ENCODE data around the gene KCNS3. TPM values are rescaled to one million over a fixed set of nuclear protein-coding genes. Genes with fewer than 3 reads are reported as not detected.
A peak's percentile ranks its signal among the peaks of the same experiment; 100 is the strongest.

The KCNS3 gene
- total RNA-seq, 2 experiments from 2014 or later, result not detected

DNA sequence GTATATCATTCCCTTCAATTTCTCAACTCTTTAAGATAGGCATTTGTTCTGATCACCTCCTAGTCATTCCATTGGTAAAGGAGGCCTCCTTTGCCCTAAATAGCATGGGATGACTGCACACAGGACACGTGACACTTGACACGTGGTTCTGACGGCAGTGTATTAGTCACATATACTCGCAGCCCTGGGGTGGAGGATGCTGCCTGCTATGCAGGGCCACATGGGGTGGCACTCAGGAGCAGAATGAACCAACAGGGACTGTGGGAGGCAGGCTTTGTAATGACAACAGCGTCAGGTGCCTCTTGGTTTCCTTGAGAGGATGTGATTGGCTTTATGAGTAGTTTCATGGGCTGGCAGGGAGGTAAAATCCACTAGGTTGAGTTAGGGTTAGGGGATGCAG is 9.3 kb upstream of the KCNS3 start:
- Histone ChIP-seq H2AFZ (ENCODE audit: low read length) (0 out of 2 replicates have a peak overlapping the region, but pooled peaks have one; percentile 50), H3K79me2 (ENCODE audit: insufficient read depth, low read depth, low read length) (no peaks in the 10 kb centered on the region), H3K9me2 (ENCODE audit: insufficient read depth, low read length) (no peaks in the 10 kb centered on the region), H3K9me3 (ENCODE audit: low read length) (no peaks in the 10 kb centered on the region), H3K4me2 (ENCODE audit: low read length) (no peak overlapping the region), H3K4me1 (ENCODE audit: insufficient read depth, low read length, poor library complexity, severe bottlenecking) (no peaks in the 10 kb centered on the region), H3K36me3 (ENCODE audit: insufficient read depth, low read length) (no peaks in the 10 kb centered on the region), H3K4me3 (ENCODE audit: low read depth, low read length, poor library complexity, severe bottlenecking) (no peak overlapping the region), H3K27ac (ENCODE audit: low read depth, low read length, poor library complexity, severe bottlenecking) (no peak overlapping the region), H4K20me1 (ENCODE audit: insufficient read depth, low read length) (no peaks in the 10 kb centered on the region)
- no peak for DNase-seq (ENCODE audit: low spot score)
- ChIA-PET POLR2A (no interaction called here), CTCF (ENCODE audit: unreplicated experiment) (no interaction called here)
- no peak for TF ChIP-seq CTCF (conservative IDR thresholded peaks at IDR 0.05; ENCODE audit: low read length)
- no peak for TF ChIP-seq EZH2phosphoT487 (IDR thresholded peaks at IDR 0.05; ENCODE audit: borderline replicate concordance, low read depth, low read length)
- BruUV-seq (replicated peaks), result no TSS peak
- intact Hi-C loops (cut with micrococcal nuclease; ENCODE audit: unreplicated experiment), result no loop called here

- H2AFZ ChIP-seq (ENCODE audit: low read length), result no peak overlapping the region
- no peak overlapping the region for H3K4me2 ChIP-seq (ENCODE audit: low read length)
- ChIA-PET POLR2A (no interaction called here), CTCF (ENCODE audit: unreplicated experiment) (no interaction called here)
- no peak overlapping the region for H3K27ac ChIP-seq (ENCODE audit: low read depth, low read length, poor library complexity, severe bottlenecking)
- H3K9me2 ChIP-seq (ENCODE audit: insufficient read depth, low read length), result no peaks in the 10 kb centered on the region
- no peaks in the 10 kb centered on the region for H3K4me1 ChIP-seq (ENCODE audit: insufficient read depth, low read length, poor library complexity, severe bottlenecking)
- DNase-seq (ENCODE audit: low spot score), result no peak
- intact Hi-C loops (cut with micrococcal nuclease; ENCODE audit: unreplicated experiment), result no loop called here
- no peaks in the 10 kb centered on the region for H4K20me1 ChIP-seq (ENCODE audit: insufficient read depth, low read length)
- H3K9me3 ChIP-seq (ENCODE audit: low read length), result no peaks in the 10 kb centered on the region
- H3K36me3 ChIP-seq (ENCODE audit: insufficient read depth, low read length), result no peaks in the 10 kb centered on the region
- H3K4me3 ChIP-seq (ENCODE audit: low read depth, low read length, poor library complexity, severe bottlenecking), result no peak overlapping the region
- no TSS peak for BruUV-seq (replicated peaks)
- no peak for TF ChIP-seq EZH2phosphoT487 (IDR thresholded peaks at IDR 0.05; ENCODE audit: borderline replicate concordance, low read depth, low read length)
- no peak for TF ChIP-seq CTCF (conservative IDR thresholded peaks at IDR 0.05; ENCODE audit: low read length)
- H3K79me2 ChIP-seq (ENCODE audit: insufficient read depth, low read depth, low read length), result no peaks in the 10 kb centered on the region
Measured at GRCh38 chr2:17871639-17872038, 6.8 kb upstream of the KCNS3 start.

- no peaks in the 10 kb centered on the region for H3K9me3 ChIP-seq (ENCODE audit: low read length)
- H3K27ac ChIP-seq (ENCODE audit: low read depth, low read length, poor library complexity, severe bottlenecking), result no peak overlapping the region
- no peak overlapping the region for H3K4me3 ChIP-seq (ENCODE audit: low read depth, low read length, poor library complexity, severe bottlenecking)
- no TSS peak for BruUV-seq (replicated peaks)
- intact Hi-C loops (cut with micrococcal nuclease; ENCODE audit: unreplicated experiment), result no loop called here
- no peak overlapping the region for H3K4me2 ChIP-seq (ENCODE audit: low read length)
- peaks cover 4% of the 10 kb centered on the region for H3K4me1 ChIP-seq (ENCODE audit: insufficient read depth, low read length, poor library complexity, severe bottlenecking)
- H2AFZ ChIP-seq (ENCODE audit: low read length), result no peak overlapping the region
- no peaks in the 10 kb centered on the region for H3K9me2 ChIP-seq (ENCODE audit: insufficient read depth, low read length)
- POLR2A ChIA-PET, result interaction anchor here (0.6 kb wide), 1 partner anchor 163 kb away, joined by 3 read pairs; no protein-coding TSS in a partner anchor
- DNase-seq (ENCODE audit: low spot score), result no peak
- CTCF ChIA-PET (ENCODE audit: unreplicated experiment), result no interaction called here
- H3K79me2 ChIP-seq (ENCODE audit: insufficient read depth, low read depth, low read length), result no peaks in the 10 kb centered on the region
- TF ChIP-seq CTCF (conservative IDR thresholded peaks at IDR 0.05; ENCODE audit: low read length) (no peak), EZH2phosphoT487 (IDR thresholded peaks at IDR 0.05; ENCODE audit: borderline replicate concordance, low read depth, low read length) (no peak)
- no peaks in the 10 kb centered on the region for H3K36me3 ChIP-seq (ENCODE audit: insufficient read depth, low read length)
- no peaks in the 10 kb centered on the region for H4K20me1 ChIP-seq (ENCODE audit: insufficient read depth, low read length)
Measured at GRCh38 chr2:17873021-17873420, 5.4 kb upstream of the KCNS3 start.
